ENCODE measurements around the gene EDC3. TPM values are rescaled to one million over a fixed set of nuclear protein-coding genes. Genes with fewer than 3 reads are reported as not detected.
"Not testable (repeated sequence)": the region's sequence is repeated elsewhere in the genome, so short reads cannot be mapped to it uniquely, and the experiment has no call there.

The EDC3 gene
- total RNA-seq, 4 donors from 2014 or later = 12.7 to 22.7 (median 15.2) TPM

GRCh38 chr15:74599156-74599555 lies 96.7 kb downstream of the EDC3 start:
- ATAC-seq (ENCODE audit: low FRiP score) (no peak), DNase-seq (ENCODE audit: low spot score) (no peak)
- TF ChIP-seq CTCF (IDR thresholded peaks at IDR 0.05) = no peak

GRCh38 chr15:74598126-74598842 lies 97.5 kb downstream of the EDC3 start:
- no peak for TF ChIP-seq CTCF (IDR thresholded peaks at IDR 0.05)

GRCh38 chr15:74597146-74597705 lies 98.6 kb downstream of the EDC3 start:
- not testable (repeated sequence) for ATAC-seq (ENCODE audit: low FRiP score); DNase-seq (ENCODE audit: low spot score)

More at GRCh38 chr15:74598126-74598842, 97.5 kb downstream of the EDC3 start:
- DNase-seq (ENCODE audit: low spot score) = peak; percentile 93
- ATAC-seq (ENCODE audit: low FRiP score) = peak; percentile 97

GRCh38 chr15:74596736-74597135 lies 99.1 kb downstream of the EDC3 start:
- peak; percentile 44 for ATAC-seq (ENCODE audit: low FRiP score)

GRCh38 chr15:74595271-74595670 lies 100.6 kb downstream of the EDC3 start:
- TF ChIP-seq CTCF (IDR thresholded peaks at IDR 0.05) = no peak
- DNase-seq (ENCODE audit: low spot score) = no peak
- no peak for ATAC-seq (ENCODE audit: low FRiP score)

More at GRCh38 chr15:74596736-74597135, 99.1 kb downstream of the EDC3 start:
- not testable (repeated sequence) for DNase-seq (ENCODE audit: low spot score)

- TF ChIP-seq CTCF (IDR thresholded peaks at IDR 0.05) = no peak
- DNase-seq (ENCODE audit: low spot score) (no peak), ATAC-seq (ENCODE audit: low FRiP score) (no peak)
Observed at GRCh38 chr15:74594455-74594854, 101.4 kb downstream of the EDC3 start.

- no peak for DNase-seq (ENCODE audit: low spot score)
- TF ChIP-seq CTCF (IDR thresholded peaks at IDR 0.05) = no peak
- ATAC-seq (ENCODE audit: low FRiP score) = no peak
Observed at GRCh38 chr15:74593122-74593521, 102.7 kb downstream of the EDC3 start.

- DNase-seq (ENCODE audit: low spot score) = no peak
- ATAC-seq (ENCODE audit: low FRiP score) = no peak
- TF ChIP-seq CTCF (IDR thresholded peaks at IDR 0.05) = no peak
Observed at GRCh38 chr15:74592222-74592621, 103.6 kb downstream of the EDC3 start.
